Measurements from ENCODE around the gene ZNF821. TPM values are rescaled to one million over a fixed set of nuclear protein-coding genes. Genes with fewer than 3 reads are reported as not detected.

The ZNF821 gene
- total RNA-seq, 1 experiment from 2014 or later: 4.9 TPM

GRCh38 chr16:71846431-71846830 lies 37.6 kb downstream of the ZNF821 start:
- ChIA-PET RAD21 (ENCODE audit: low non-redundant PET in 1 of 2, low total read pairs in 2 of 2, uncharacterized antibody in 2 of 2, unreplicated experiment in 2 of 2) (no interaction called here), POLR2A (no interaction called here), CTCF (no interaction called here)
- ATAC-seq (peak; percentile 6), DNase-seq (ENCODE audit: low read depth, low spot score) (no peak)
- Histone ChIP-seq H3K9me3 (ENCODE audit: control insufficient read depth in 1 of 2, insufficient read depth in 1 of 2, low read depth in 1 of 2, low read length in 2 of 2) (no peaks in the 10 kb centered on the region), H3K9ac (ENCODE audit: low read length) (peak overlapping the region; percentile 87), H3K79me2 (ENCODE audit: insufficient read depth, low read length) (peaks cover 29% of the 10 kb centered on the region), H2AFZ (ENCODE audit: low read depth, low read length, poor library complexity, severe bottlenecking) (no peak overlapping the region), H3K36me3 (ENCODE audit: control insufficient read depth in 1 of 2, insufficient read depth in 2 of 2, low read length in 2 of 2) (peaks cover 9 to 11% of the 10 kb centered on the region in 2 experiments; a peak in 3 of 4 replicates), H3K4me1 (ENCODE audit: control insufficient read depth in 1 of 2, insufficient read depth in 2 of 2, low read length in 2 of 2) (peaks cover 6 to 23% of the 10 kb centered on the region in 2 experiments), H3K4me3 (replicated peaks in 1 of 2; ENCODE audit: low read depth in 1 of 2, low read length in 2 of 2) (peak overlapping the region; percentile 88 to 94), H3K27me3 (ENCODE audit: insufficient read depth, low read length) (no peaks in the 10 kb centered on the region), H3K4me2 (ENCODE audit: low read length) (peak overlapping the region; percentile 74), H4K20me1 (ENCODE audit: insufficient read depth) (no peaks in the 10 kb centered on the region), H3K27ac (ENCODE audit: low read depth, low read length) (peak overlapping the region; percentile 50), H3K9me2 (ENCODE audit: insufficient read depth) (no peaks in the 10 kb centered on the region)
- intact Hi-C loops (cut with micrococcal nuclease): no loop called here
- BruUV-seq (replicated peaks): no TSS peak
- TF ChIP-seq ELF1 (IDR thresholded peaks at IDR 0.05; ENCODE audit: borderline replicate concordance, low read depth) (no peak), EZH2phosphoT487 (IDR thresholded peaks at IDR 0.05; ENCODE audit: borderline replicate concordance) (no peak), EZH2 (IDR thresholded peaks at IDR 0.05) (no peak), SIN3A (IDR thresholded peaks at IDR 0.05; ENCODE audit: low read depth) (no peak), ZFX (IDR thresholded peaks at IDR 0.05) (no peak; the same call in 1 of the 2 replicates), MAX (IDR thresholded peaks at IDR 0.05) (no peak), ZNF274 (IDR thresholded peaks at IDR 0.05; ENCODE audit: low read depth, low read length) (no peak), SP1 (IDR thresholded peaks at IDR 0.05; ENCODE audit: low read depth) (no peak), POLR2A (IDR thresholded peaks at IDR 0.05; ENCODE audit: borderline replicate concordance, extremely low read depth, insufficient read depth, insufficient read length) (no peak), POLR2AphosphoS5 (IDR thresholded peaks at IDR 0.05; ENCODE audit: low read depth, low read length) (no peak), FOSL1 (IDR thresholded peaks at IDR 0.05; ENCODE audit: low read depth) (no peak), RAD21 (IDR thresholded peaks at IDR 0.05; ENCODE audit: low read depth) (no peak)
- TF ChIP-seq, protein P1, sequence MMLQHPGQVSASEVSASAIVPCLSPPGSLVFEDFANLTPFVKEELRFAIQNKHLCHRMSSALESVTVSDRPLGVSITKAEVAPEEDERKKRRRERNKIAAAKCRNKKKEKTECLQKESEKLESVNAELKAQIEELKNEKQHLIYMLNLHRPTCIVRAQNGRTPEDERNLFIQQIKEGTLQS (IDR thresholded peaks at IDR 0.05): no peak
- TF ChIP-seq, protein P2, sequence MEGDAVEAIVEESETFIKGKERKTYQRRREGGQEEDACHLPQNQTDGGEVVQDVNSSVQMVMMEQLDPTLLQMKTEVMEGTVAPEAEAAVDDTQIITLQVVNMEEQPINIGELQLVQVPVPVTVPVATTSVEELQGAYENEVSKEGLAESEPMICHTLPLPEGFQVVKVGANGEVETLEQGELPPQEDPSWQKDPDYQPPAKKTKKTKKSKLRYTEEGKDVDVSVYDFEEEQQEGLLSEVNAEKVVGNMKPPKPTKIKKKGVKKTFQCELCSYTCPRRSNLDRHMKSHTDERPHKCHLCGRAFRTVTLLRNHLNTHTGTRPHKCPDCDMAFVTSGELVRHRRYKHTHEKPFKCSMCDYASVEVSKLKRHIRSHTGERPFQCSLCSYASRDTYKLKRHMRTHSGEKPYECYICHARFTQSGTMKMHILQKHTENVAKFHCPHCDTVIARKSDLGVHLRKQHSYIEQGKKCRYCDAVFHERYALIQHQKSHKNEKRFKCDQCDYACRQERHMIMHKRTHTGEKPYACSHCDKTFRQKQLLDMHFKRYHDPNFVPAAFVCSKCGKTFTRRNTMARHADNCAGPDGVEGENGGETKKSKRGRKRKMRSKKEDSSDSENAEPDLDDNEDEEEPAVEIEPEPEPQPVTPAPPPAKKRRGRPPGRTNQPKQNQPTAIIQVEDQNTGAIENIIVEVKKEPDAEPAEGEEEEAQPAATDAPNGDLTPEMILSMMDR (IDR thresholded peaks at IDR 0.05 in 2 of 3, conservative IDR thresholded peaks at IDR 0.05 in 1 of 3; ENCODE audit: borderline replicate concordance in 1 of 3, insufficient read depth in 1 of 3, low read depth in 2 of 3, low read length in 2 of 3): no peak
